Tibial nerve (tissue), 4 donors: ENCODE data around the gene PAPOLG. TPM values are rescaled to one million over a fixed set of nuclear protein-coding genes. Genes with fewer than 3 reads are reported as not detected.

Experiments
- DNase-seq, 2 donors: peaks; one replicate each; pipeline ENCODE4 v3.0.0-alpha.2; 2019; ENCODE audit warnings: low spot score in 2 of 2
- H3K27ac ChIP-seq, 4 donors: fragments of 200-600 bp; sonication (generic) in 3 of 4; one replicate each; pipeline ENCODE4 v1.5.1; 2017 to 2019; ENCODE audit warnings: mild to moderate bottlenecking in 1 of 4
- H3K27me3 ChIP-seq, 2 donors: fragments of 200-600 bp; sonication (generic) in 1 of 2; one replicate each; pipeline versions ENCODE4 v1.5.1 to v1.6.0; 2017 to 2019
- H3K36me3 ChIP-seq, 3 donors: fragments of 200-600 bp; sonication (generic); one replicate each; pipeline ENCODE4 v1.5.1; 2018 to 2019
- H3K4me1 ChIP-seq, 4 donors: fragments of 200-600 bp; sonication (generic) in 3 of 4; one replicate each; pipeline ENCODE4 v1.5.1; 2017 to 2019
- H3K4me3 ChIP-seq, 4 donors: fragments of 200-600 bp; sonication (generic) in 3 of 4; one replicate each; pipeline ENCODE4 v1.5.1; 2017 to 2019; ENCODE audit warnings: mild to moderate bottlenecking in 1 of 4, moderate library complexity in 1 of 4
- H3K9me3 ChIP-seq, 4 donors: fragments of 200-600 bp; sonication (generic) in 3 of 4; one replicate each; pipeline ENCODE4 v1.5.1; 2017 to 2019
- EP300 ChIP-seq, 2 donors: sonication (generic); formaldehyde crosslinking; IDR thresholded peaks; one replicate each; pipeline ENCODE4 v1.6.1; 2017; ENCODE audit warnings: antibody characterized with exemption in 2 of 2, mild to moderate bottlenecking in 1 of 2
- POLR2A ChIP-seq, 2 donors: fragments of 450-650 bp; IDR thresholded peaks; one replicate each; pipeline ENCODE4 v1.6.1; 2017; ENCODE audit warnings: antibody characterized with exemption in 2 of 2, mild to moderate bottlenecking in 2 of 2, moderate library complexity in 2 of 2
- WGBS, 2 donors: methylation state at CpG; one replicate each; pipeline ENCODE4 v1.1.5; 2018; 5-methylcytosine and 5-hydroxymethylcytosine counted together
- total RNA-seq, 4 donors: library from RNA; depleted of rRNA; stranded (reverse); fragments of >200 nt; gene quantifications; one replicate each; pipeline ENCODE4 v1.1.0, GENCODE V29; 2016
- TF ChIP-seq, protein P1 (sequence below), 5 experiments: fragments of 200-600 bp in 3 of 5; fragments of 450-650 bp in 2 of 5; sonication (generic) in 3 of 5; IDR thresholded peaks; one replicate each; pipeline ENCODE4 v1.5.1; 2016 to 2019; ENCODE audit warnings: antibody characterized with exemption in 5 of 5, mild to moderate bottlenecking in 3 of 5, moderate library complexity in 2 of 5

The PAPOLG gene
- total RNA-seq, 4 donors from 2014 or later, result 12.9 to 18.4 (median 14.8) TPM

DNA sequence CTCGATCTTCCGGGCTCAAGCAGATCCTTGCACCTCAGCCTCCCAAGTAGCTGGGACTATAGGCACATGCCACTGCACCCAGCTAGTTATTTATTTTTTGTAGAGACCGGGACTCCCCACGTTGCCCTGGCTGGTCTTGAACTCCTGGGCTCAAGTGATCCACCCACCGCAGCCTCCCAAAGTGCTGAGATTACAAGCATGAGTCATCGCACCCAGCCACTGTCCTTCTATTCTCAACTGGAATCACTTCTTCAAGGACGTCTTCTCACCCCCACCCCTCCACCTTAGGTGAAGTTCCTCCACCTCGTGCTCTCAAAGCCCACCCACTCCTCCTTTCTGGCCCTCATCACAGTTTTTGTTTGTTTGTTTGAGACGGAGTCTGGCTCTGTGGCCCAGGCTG lies 71.3 kb downstream of the PAPOLG start:
- Histone ChIP-seq H3K36me3 (no peaks in the 10 kb centered on the region), H3K4me3 (no peak overlapping the region), H3K27ac (no peak overlapping the region), H3K4me1 (no peaks in the 10 kb centered on the region), H3K27me3 (no peaks in the 10 kb centered on the region), H3K9me3 (no peaks in the 10 kb centered on the region)
- TF ChIP-seq POLR2A (IDR thresholded peaks at IDR 0.05) (no peak), EP300 (IDR thresholded peaks at IDR 0.05) (no peak)
- TF ChIP-seq, protein P1, sequence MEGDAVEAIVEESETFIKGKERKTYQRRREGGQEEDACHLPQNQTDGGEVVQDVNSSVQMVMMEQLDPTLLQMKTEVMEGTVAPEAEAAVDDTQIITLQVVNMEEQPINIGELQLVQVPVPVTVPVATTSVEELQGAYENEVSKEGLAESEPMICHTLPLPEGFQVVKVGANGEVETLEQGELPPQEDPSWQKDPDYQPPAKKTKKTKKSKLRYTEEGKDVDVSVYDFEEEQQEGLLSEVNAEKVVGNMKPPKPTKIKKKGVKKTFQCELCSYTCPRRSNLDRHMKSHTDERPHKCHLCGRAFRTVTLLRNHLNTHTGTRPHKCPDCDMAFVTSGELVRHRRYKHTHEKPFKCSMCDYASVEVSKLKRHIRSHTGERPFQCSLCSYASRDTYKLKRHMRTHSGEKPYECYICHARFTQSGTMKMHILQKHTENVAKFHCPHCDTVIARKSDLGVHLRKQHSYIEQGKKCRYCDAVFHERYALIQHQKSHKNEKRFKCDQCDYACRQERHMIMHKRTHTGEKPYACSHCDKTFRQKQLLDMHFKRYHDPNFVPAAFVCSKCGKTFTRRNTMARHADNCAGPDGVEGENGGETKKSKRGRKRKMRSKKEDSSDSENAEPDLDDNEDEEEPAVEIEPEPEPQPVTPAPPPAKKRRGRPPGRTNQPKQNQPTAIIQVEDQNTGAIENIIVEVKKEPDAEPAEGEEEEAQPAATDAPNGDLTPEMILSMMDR (IDR thresholded peaks at IDR 0.05), result no peak
- 75 to 77% methylated on average over 9 of the region's 9 CpGs for WGBS, 2 donors
- no peak for DNase-seq

DNA sequence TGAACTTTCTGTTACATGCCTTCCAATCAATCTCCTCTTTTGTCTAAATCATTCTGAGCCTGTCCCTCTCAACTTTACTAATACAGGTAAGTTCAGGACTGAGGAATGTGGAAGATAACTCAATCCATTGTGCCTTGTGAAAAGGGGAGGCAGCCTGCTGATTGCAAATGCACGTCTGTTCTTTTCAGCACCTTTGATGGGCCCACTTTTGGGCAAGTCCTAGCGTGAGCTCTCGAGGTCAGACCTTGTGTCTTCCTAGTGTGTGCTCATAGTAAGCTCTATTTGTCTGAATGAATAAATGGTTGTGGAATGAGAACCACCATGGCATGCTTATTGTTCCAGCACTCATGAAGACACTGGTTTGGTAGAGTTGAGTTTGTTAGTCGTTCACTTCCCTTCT lies 74.9 kb downstream of the PAPOLG start:
- TF ChIP-seq, protein P1 (IDR thresholded peaks at IDR 0.05), result no peak
- Histone ChIP-seq H3K4me3 (no peak overlapping the region), H3K27me3 (no peaks in the 10 kb centered on the region), H3K9me3 (no peaks in the 10 kb centered on the region), H3K4me1 (peaks cover 0 to 3% (median 0%) of the 10 kb centered on the region in 4 donors), H3K27ac (no peak overlapping the region), H3K36me3 (no peaks in the 10 kb centered on the region)
- DNase-seq, result no peak
- WGBS, 2 donors, result 87 to 88% methylated on average over 4 of the region's 4 CpGs

DNA sequence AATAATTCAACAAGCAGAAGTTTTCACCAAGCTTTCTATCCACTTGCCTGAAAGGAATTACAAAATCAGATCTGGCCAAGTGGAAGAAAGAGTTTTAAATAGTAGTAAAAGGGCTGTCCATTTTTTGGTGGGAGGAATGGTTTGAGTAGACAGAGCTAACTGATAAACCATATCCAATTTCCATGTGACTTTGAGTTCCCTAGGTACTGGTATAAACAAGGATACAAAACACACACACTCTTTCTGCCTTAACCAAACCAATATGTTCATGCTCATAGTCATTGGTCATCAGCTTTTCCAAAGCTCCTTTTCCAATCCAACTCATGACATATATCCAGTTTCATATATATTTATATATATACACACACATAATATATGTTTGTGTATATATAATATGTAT lies 75.9 kb downstream of the PAPOLG start:
- Histone ChIP-seq H3K9me3 (no peaks in the 10 kb centered on the region), H3K4me3 (no peak overlapping the region), H3K4me1 (peaks cover 0 to 3% (median 0%) of the 10 kb centered on the region in 4 donors), H3K27ac (no peak overlapping the region), H3K27me3 (no peaks in the 10 kb centered on the region), H3K36me3 (no peaks in the 10 kb centered on the region)
- TF ChIP-seq EP300 (IDR thresholded peaks at IDR 0.05), result no peak
- no peak for DNase-seq

DNA sequence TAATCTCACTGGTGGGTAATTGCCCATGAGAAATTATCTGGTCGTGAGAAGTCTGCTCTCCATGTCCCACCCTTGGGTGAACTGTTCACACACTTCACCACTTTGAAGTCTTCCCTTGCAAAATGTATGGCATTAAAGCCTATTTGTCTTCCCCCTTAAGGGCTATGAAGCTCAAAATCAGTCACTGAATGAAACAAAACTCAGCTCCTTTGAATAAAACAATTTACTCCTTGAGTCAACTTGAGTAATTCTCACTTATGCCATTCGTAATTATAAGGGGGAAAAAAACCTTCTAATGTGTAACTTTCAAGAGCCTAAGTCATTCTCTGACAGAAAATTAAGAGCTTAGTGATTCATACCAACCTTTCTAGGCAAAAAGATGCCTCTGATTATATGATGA lies 76.6 kb downstream of the PAPOLG start:
- Histone ChIP-seq H3K9me3 (no peaks in the 10 kb centered on the region), H3K36me3 (no peaks in the 10 kb centered on the region), H3K27ac (no peak overlapping the region), H3K4me3 (no peak overlapping the region), H3K27me3 (no peaks in the 10 kb centered on the region), H3K4me1 (peaks cover 0 to 3% (median 0%) of the 10 kb centered on the region in 4 donors)
- TF ChIP-seq EP300 (IDR thresholded peaks at IDR 0.05) (no peak), POLR2A (IDR thresholded peaks at IDR 0.05) (no peak)
- TF ChIP-seq, protein P1 (IDR thresholded peaks at IDR 0.05), result no peak
- DNase-seq, result no peak
- 33 to 50% methylated on average over 2 of the region's 2 CpGs for WGBS, 2 donors

DNA sequence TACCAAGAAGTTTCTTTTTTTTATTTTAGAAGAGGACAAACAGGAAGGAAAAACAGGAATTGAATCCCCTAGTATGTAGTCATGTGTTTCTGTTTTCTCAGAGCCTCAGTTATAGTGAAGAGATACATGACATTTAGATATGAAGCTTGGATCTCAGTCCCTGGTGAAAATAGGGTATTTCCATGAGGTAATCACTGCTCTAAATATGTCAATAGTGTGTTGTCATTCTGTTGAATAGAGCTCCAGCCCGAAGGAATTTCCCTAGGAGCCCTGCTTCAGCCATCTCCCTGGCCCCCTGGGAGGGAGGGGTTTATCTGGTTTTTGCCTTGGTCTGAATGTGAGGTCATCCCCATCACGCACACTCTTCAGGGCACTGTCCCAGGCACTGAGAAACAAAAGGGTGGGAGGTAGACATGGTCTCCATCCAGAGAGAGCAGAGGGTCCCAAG lies 78.2 kb downstream of the PAPOLG start:
- H3K36me3 ChIP-seq, result no peaks in the 10 kb centered on the region
- H3K4me1 ChIP-seq, result peaks cover 0 to 3% (median 0%) of the 10 kb centered on the region in 4 donors
- no peak for DNase-seq
- H3K27me3 ChIP-seq, result no peaks in the 10 kb centered on the region
- no peak overlapping the region for H3K4me3 ChIP-seq
- no peaks in the 10 kb centered on the region for H3K9me3 ChIP-seq
- TF ChIP-seq POLR2A (IDR thresholded peaks at IDR 0.05) (no peak), EP300 (IDR thresholded peaks at IDR 0.05) (no peak)
- TF ChIP-seq, protein P1 (IDR thresholded peaks at IDR 0.05), result no peak
- WGBS, 2 donors, result 23 to 30% methylated on average over 2 of the region's 2 CpGs
- no peak overlapping the region for H3K27ac ChIP-seq

DNA sequence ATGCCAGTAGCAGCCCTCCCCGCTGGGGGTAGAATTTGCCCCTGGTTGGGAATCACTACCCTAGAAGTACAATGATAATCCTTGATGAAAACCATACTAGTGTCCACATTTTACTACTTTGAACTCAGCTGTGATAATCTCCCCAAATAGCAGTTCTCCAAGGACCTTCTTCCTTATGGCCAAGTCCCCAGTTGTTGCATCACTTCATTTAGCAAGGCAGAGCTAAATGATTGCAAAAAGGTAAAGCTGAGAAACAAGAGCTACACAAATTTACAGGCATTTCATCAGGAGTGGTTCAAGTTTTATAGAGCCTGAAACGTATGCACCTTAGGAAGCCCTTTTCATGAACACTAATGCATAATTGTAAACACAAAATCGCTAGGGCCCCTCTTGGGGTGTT lies 80.4 kb downstream of the PAPOLG start:
- no peaks in the 10 kb centered on the region for H3K36me3 ChIP-seq
- H3K4me1 ChIP-seq, result peaks cover 0 to 3% (median 0%) of the 10 kb centered on the region in 4 donors
- TF ChIP-seq, protein P1 (IDR thresholded peaks at IDR 0.05), result no peak
- TF ChIP-seq POLR2A (IDR thresholded peaks at IDR 0.05) (no peak), EP300 (IDR thresholded peaks at IDR 0.05) (no peak)
- H3K27ac ChIP-seq, result no peak overlapping the region
- no peaks in the 10 kb centered on the region for H3K9me3 ChIP-seq
- no peak overlapping the region for H3K4me3 ChIP-seq
- no peaks in the 10 kb centered on the region for H3K27me3 ChIP-seq
- no peak for DNase-seq
- 75 to 78% methylated on average over 3 of the region's 3 CpGs for WGBS, 2 donors
